GM12865 (cell line): ENCODE data around the gene RIOK3.

Source experiments
- DNase-seq: peaks from one replicate; pipeline ENCODE4 v3.0.0; 2010; ENCODE audit warnings: low read depth
- H3K4me3 ChIP-seq: 2 replicates; pipeline ENCODE4 v1.5.1; 2011; ENCODE audit warnings: mild to moderate bottlenecking, low read depth, low read length, control low read depth
- CTCF ChIP-seq: IDR thresholded peaks from 2 replicates; pipeline ENCODE4 v1.5.1; 2011; ENCODE audit warnings: low read length, control low read depth, low read depth, inconsistent platforms; ENCODE audit not compliant: insufficient read depth; ENCODE audit errors: missing control alignments

RIOK3 gene

DNA sequence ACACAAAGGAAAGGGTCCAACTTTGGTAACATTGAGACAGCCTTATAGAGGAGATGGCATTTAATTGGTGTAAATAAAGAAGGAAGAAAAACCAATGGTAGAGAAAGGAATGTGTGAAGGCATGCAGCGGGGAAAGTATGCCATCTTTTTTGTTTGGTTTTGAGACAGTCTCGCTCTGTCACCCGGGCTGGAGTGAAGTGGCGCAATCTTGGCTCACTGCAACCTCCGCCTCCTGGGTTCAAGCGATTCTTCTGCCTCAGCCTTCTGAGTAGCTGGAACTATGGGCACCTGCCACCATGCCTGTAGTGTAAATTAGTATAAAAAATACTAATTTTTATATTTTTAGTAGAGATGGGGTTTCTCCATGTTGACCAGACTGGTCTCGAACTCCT lies 6.4 kb downstream of the RIOK3 start:
- no peak overlapping the region for H3K4me3 ChIP-seq
- no peak for TF ChIP-seq CTCF
- DNase-seq: no peak

DNA sequence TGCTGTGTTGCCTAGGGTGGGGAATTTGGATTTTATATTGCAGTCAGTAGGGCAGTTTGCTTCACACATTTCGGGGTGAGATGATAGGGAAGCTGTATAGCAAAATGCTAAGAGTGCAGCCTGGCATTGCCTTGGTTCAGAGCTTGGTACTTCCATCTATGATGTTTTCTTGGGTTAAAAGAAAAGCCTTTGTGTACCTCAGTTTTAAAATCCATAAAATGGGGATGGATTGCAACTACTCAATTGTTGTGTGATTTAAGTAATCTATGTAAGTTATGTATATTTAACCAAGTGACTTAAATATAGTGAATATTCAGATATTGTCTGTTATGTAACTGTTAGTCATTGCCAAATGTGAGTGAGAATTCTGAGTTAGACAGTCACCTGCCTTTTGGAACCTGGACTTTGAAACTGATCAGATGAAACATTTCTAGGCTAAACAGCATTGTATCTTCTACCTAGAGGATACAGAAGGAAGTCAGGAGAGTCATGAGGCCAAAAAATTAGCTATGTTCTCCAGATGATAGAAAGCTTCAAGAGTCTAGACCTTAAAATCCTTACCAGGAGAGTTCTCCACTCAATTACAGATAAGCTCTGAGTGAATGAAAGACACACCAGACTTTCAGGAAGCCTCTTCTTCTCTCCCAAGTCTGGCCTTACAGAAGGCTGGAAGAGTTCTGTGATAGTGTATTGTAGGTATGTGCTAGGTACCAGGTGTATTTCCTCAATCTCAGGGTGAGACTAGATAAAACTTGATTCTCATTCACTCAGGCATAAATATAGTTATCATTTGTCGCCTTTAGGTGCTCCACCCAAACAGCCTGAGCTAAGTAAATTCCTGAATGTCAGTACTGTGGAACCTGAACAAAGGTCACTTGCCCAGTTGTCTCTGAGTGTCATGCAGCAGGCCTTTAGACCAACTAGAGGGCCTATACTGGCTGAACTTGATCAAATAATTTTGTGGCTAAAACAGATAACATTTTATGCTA lies 7.5 kb downstream of the RIOK3 start:
- no peak for DNase-seq
- no peak overlapping the region for H3K4me3 ChIP-seq
- no peak for TF ChIP-seq CTCF

DNA sequence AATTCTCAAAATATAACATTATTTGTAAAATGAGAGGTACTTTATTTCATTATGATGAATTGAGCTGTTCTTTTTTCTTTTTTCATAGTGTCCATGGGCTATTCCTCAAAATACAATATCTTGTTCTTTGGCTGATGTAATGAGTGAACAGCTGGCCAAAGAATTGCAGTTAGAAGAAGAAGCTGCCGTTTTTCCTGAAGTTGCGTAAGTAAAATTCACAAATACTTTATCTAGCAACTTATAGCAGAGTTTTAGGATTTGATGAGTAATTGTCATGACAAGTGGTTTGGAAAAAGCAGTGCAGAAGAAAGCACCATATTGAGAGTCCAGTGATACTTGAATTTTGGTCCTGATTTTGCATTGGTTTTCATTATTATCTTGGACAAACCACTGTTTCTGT lies 9.8 kb downstream of the RIOK3 start:
- no peak for TF ChIP-seq CTCF
- DNase-seq: no peak
- no peak overlapping the region for H3K4me3 ChIP-seq

- TF ChIP-seq CTCF: no peak
- no peak for DNase-seq
- H3K4me3 ChIP-seq: no peak overlapping the region
Measured at GRCh38 chr18:23468753-23469459, 15.8 kb downstream of the RIOK3 start.

GRCh38 chr18:23470620-23471387 lies 17.7 kb downstream of the RIOK3 start:
- no peak for TF ChIP-seq CTCF
- no peak for DNase-seq
- no peak overlapping the region for H3K4me3 ChIP-seq

DNA sequence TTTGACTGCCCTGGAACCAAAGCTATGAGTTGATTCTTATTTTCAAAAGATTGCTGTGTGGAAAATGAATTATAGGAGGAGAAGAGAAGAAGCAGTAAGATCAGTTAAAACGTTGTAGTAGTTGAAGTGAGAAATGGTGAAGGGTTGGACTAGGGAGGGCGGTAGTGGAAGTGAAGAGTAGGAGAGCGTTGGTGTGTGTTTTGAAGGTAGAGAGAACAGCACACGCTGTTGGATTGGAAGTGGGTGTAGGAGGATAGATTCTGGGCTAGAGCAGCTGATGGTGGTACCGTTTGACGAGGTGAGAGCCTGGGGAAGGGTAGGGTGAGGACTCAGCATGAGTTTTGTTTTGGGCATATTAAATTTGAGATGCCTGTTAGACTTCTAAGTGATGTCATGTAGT lies 18.4 kb downstream of the RIOK3 start:
- TF ChIP-seq CTCF: no peak

More for the DNA sequence above, 18.4 kb downstream of the RIOK3 start:
- no peak for DNase-seq
- H3K4me3 ChIP-seq: no peak overlapping the region
